ENCODE data around the gene DTX3. TPM values are rescaled to one million over a fixed set of nuclear protein-coding genes. Genes with fewer than 3 reads are reported as not detected.
"Not testable (repeated sequence)": the region's sequence is repeated elsewhere in the genome, so short reads cannot be mapped to it uniquely, and the experiment has no call there.

The DTX3 gene
- total and polyA plus RNA-seq, 2 of the 13 experiments (the other 11 are each of a cell fraction or from before 2014, with no cell fraction given) = 9.0 to 27.2 TPM

- no peak for TF ChIP-seq ZNF549 (CRISPR knock-in tag; IDR thresholded peaks at IDR 0.05)
- no peak for TF ChIP-seq NFE2L2 (IDR thresholded peaks at IDR 0.05; ENCODE audit: low read length)
- TF ChIP-seq HDAC1 (CRISPR knock-in tag; IDR thresholded peaks at IDR 0.05) = no peak
- no peak for TF ChIP-seq RFX5 (IDR thresholded peaks at IDR 0.05; ENCODE audit: low read depth, low read length)
These were observed 17.7 kb upstream of the DTX3 start (continued) for GRCh38 chr12:57586832-57587429.

DNA sequence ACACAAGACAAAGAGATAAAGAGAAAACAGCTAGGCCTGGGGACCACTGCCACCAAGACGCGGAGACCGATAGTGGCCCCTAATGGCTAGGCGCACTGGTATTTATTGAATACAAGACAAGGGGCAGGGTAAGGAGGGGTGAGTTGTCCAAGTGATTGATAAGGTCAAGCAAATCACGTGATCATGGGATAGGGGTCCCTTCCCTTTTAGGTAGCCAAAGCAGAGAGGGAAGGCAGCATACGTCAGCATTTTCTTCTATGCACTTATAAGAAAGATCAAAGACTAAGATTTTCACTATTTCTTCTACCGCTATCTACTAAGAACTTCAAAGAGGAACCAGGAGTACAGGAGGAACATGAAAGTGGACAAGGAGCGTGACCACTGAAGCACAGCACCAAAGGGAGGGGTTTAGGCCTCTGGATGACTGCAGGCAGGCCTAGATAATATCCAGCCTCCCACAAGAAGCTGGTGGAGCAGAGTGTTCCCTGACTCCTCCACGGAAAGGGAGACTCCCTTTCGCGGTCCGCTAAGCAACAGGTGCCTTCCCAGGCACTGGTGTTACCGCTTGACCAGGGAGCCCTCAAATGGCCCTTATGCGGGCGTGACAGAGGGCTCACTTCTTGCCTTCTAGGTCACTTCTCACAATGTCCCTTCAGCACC, 15.5 kb upstream of the DTX3 start:
- CTCF ChIA-PET (ENCODE audit: low intra/inter-chr PET ratio, low total read pairs); BruUV-seq (replicated peaks); H3K27ac ChIP-seq (ENCODE audit: extremely low read length, insufficient read depth, low read length); DNase-seq (ENCODE audit: low spot score); FAIRE-seq; H3K9ac ChIP-seq (ENCODE audit: insufficient read depth, low read depth, low read length); H3K9me3 ChIP-seq (ENCODE audit: low read length); H3K36me3 ChIP-seq (replicated peaks in 1 of 2; ENCODE audit: control insufficient read depth in 1 of 2, insufficient read depth in 2 of 2, low read length in 2 of 2); H3K4me2 ChIP-seq (ENCODE audit: low read depth, low read length); ATAC-seq; H4K20me1 ChIP-seq (ENCODE audit: insufficient read depth, low read length); POLR2A ChIA-PET; H3K27me3 ChIP-seq (ENCODE audit: control insufficient read depth in 1 of 2, insufficient read depth in 2 of 2, low read length in 2 of 2); intact Hi-C loops (cut with micrococcal nuclease; ENCODE audit: unreplicated experiment); H3K4me3 ChIP-seq (replicated peaks in 1 of 3; ENCODE audit: insufficient read depth in 1 of 3, low read depth in 2 of 3, low read length in 3 of 3); H2AFZ ChIP-seq (ENCODE audit: low read length); in situ Hi-C loops (cut with HindIII; ENCODE audit: extremely low pct_ligation_motif_present, low pct_unique_long_range_greater_than_20kb): not testable (repeated sequence)
- TF ChIP-seq RAD51 (IDR thresholded peaks at IDR 0.05; ENCODE audit: borderline replicate concordance) = peak; percentile 38; the same call in 1 of the 2 replicates
- Histone ChIP-seq H3K4me1 (ENCODE audit: insufficient read depth, low read length) (peaks cover 22% of the 10 kb centered on the region), H3K79me2 (ENCODE audit: insufficient read depth, low read length) (peaks cover 17% of the 10 kb centered on the region)
- WGBS (ENCODE audit: low lambda C conversion rate) = 84% methylated on average over 10 of the region's 15 CpGs

DNA sequence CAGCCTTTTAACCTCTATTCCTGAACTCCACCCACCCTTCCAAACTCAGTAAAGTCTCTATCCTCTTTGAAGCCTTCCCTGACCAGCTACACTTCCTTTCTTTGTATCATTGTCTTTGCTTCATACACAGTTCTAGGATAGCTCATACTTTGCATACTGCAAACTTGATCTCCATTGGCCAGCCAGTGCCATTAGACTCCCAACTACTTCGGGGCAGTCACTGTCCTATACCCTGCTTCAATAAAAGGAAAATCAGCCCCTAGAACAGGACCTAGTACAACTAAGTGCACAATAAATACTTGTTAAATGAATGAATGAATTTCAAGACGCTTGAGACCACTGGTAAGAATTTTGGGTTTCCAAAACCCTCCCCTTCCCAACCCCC, 14.2 kb upstream of the DTX3 start:
- Histone ChIP-seq H3K36me3 (replicated peaks in 1 of 2; ENCODE audit: control insufficient read depth in 1 of 2, insufficient read depth in 2 of 2, low read length in 2 of 2) (peaks cover 4 to 8% of the 10 kb centered on the region in 2 experiments; a peak in 3 of 5 replicates), H3K27me3 (ENCODE audit: control insufficient read depth in 1 of 2, insufficient read depth in 2 of 2, low read length in 2 of 2) (no peaks in the 10 kb centered on the region; a peak in 1 of 5 replicates), H2AFZ (ENCODE audit: low read length) (peak overlapping the region; percentile 90), H3K4me2 (ENCODE audit: low read depth, low read length) (peak overlapping the region; percentile 80), H3K79me2 (ENCODE audit: insufficient read depth, low read length) (peaks cover 17% of the 10 kb centered on the region), H3K27ac (ENCODE audit: extremely low read length, insufficient read depth, low read length) (peak overlapping the region; percentile 63), H3K4me3 (replicated peaks in 1 of 3; ENCODE audit: insufficient read depth in 1 of 3, low read depth in 2 of 3, low read length in 3 of 3) (peak overlapping the region; percentile 70 to 99 (median 92)), H3K9me3 (ENCODE audit: low read length) (no peaks in the 10 kb centered on the region), H3K9ac (ENCODE audit: insufficient read depth, low read depth, low read length) (peak overlapping the region; percentile 75), H4K20me1 (ENCODE audit: insufficient read depth, low read length) (no peaks in the 10 kb centered on the region), H3K4me1 (ENCODE audit: insufficient read depth, low read length) (peaks cover 22% of the 10 kb centered on the region)
- ATAC-seq (peak; percentile 30), FAIRE-seq (no peak), DNase-seq (ENCODE audit: low spot score) (no peak)
- in situ Hi-C loops (cut with HindIII; ENCODE audit: extremely low pct_ligation_motif_present, low pct_unique_long_range_greater_than_20kb) = no loop called here
- intact Hi-C loops (cut with micrococcal nuclease; ENCODE audit: unreplicated experiment) = loop anchor here (2.0 kb wide), 1 partner anchor 42 kb away; the partner anchor contains the start of gene B4GALNT1
- ChIA-PET CTCF (ENCODE audit: low intra/inter-chr PET ratio, low total read pairs) (no interaction called here), POLR2A (interaction anchor here (1.2 to 3.9 kb wide), 8 partner anchors 9 to 73 kb away, joined by 4 to 26 read pairs (median 17); partner anchors contain the start of genes ARHGEF25, DDIT3 and DTX3)
- 7% methylated on average over 2 of the region's 2 CpGs for WGBS (ENCODE audit: low lambda C conversion rate)
- no TSS peak for BruUV-seq (replicated peaks)
- TF ChIP-seq GMEB1 (CRISPR knock-in tag; IDR thresholded peaks at IDR 0.05; ENCODE audit: borderline replicate concordance) (no peak), ZNF724P (CRISPR knock-in tag; IDR thresholded peaks at IDR 0.05; ENCODE audit: borderline replicate concordance) (peak; percentile 5; the same call in 1 of the 2 replicates)

Measured in HepG2 (cell line).